Measurements from ENCODE around the gene OR5T3. TPM values are rescaled to one million over a fixed set of nuclear protein-coding genes. Genes with fewer than 3 reads are reported as not detected.
"Not testable (repeated sequence)": the region's sequence is repeated elsewhere in the genome, so short reads cannot be mapped to it uniquely, and the experiment has no call there.

OR5T3 gene
- not detected in 2 replicates for total RNA-seq

GRCh38 chr11:56251954-56252353, at the start of gene OR5T3:
OR5T3 (plus strand) TSS chr11:56252254; CDS start chr11:56252254, 0 bp downstream.
- DNase-seq = no peak
- Mint-ChIP-seq H3K27me3 (no peaks in the 10 kb centered on the region), H3K36me3 (ENCODE audit: low read depth) (no peaks in the 10 kb centered on the region), H3K9me3 (peaks cover 12% of the 10 kb centered on the region), H3K4me1 (no peaks in the 10 kb centered on the region), H3K4me3 (no peak within 1 kb of the TSS), H3K27ac (no peak within 1 kb of the TSS)
- intact Hi-C loops (cut with micrococcal nuclease) = no loop called here

DNA sequence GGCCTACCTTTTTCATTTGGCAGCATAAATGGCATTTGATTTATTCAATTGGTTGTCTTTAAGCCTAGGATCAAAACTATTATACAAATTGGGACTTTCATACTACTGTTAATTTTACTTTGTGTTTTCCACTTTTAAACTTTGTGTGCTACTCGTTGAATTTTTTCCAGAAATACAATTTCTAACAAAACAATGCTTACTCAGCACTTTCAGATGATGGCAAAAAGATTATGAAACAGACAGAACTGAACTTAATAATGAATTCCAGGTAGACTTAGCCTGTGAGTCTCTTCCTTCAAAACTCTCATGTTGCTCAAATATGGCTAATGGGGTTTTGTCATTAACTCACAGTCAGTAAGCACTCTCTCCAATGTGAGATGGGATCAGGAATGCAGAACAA, 44.3 kb upstream of the OR5T3 start:
- H3K4me1 Mint-ChIP-seq = no peaks in the 10 kb centered on the region
- no peaks in the 10 kb centered on the region for H3K36me3 Mint-ChIP-seq (ENCODE audit: low read depth)
- no peaks in the 10 kb centered on the region for H3K27me3 Mint-ChIP-seq
- DNase-seq = no peak
- H3K27ac Mint-ChIP-seq = no peak overlapping the region
- H3K9me3 Mint-ChIP-seq = peaks cover 11% of the 10 kb centered on the region
- intact Hi-C loops (cut with micrococcal nuclease) = no loop called here
- no peak overlapping the region for H3K4me3 Mint-ChIP-seq

DNA sequence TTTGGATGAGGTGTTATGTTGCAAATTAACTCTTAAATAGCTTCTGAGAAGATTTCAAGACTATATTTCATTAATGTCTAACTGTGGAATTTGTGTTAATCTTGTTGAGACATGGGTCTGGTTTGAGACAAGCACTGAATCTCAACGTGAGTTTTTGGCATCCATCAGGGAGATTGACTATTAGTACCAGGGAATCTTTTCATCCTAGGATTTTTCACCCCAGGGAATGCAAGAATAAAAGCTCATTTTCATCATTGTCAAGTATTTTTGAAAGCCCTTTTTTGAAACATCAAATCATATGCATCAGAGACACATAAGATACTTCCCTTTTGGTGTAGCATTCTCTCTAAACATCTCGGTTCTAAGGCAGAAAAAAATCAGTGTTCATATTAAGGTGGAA, 37.5 kb upstream of the OR5T3 start:
- Mint-ChIP-seq H3K27ac (no peak overlapping the region), H3K9me3 (peaks cover 24% of the 10 kb centered on the region), H3K27me3 (no peaks in the 10 kb centered on the region), H3K4me1 (no peaks in the 10 kb centered on the region), H3K4me3 (no peak overlapping the region), H3K36me3 (ENCODE audit: low read depth) (no peaks in the 10 kb centered on the region)
- no peak for DNase-seq
- intact Hi-C loops (cut with micrococcal nuclease) = no loop called here

- H3K4me1 Mint-ChIP-seq; intact Hi-C loops (cut with micrococcal nuclease): not testable (repeated sequence)
Measured at GRCh38 chr11:56219735-56220134, 32.3 kb upstream of the OR5T3 start.

DNA sequence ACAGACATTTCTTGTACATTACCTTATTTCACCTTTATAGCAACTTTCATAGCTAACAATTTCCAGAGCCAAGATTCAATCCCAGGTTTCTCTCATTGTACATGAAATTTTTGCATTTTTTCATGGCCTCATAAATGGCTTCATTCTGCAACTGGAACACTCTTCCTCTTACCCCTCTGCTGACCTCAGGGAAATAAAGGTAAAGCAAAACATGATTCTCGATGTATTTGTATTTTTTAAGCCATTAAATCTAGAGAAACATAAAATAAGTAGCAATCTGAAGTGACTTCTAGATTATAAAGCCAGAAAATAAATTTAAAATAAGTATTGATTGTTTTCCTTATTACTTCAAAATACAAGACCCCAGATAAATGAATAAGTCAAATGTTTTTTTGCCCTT, 17.9 kb upstream of the OR5T3 start, which contains the start of gene OR5T2:
Gene OR5T2, minus strand, starts transcription at position 101 of the 400 bp plus-strand sequence. CDS start 1,193 bp downstream, outside the sequence.
- Mint-ChIP-seq H3K9me3 (peaks cover 10% of the 10 kb centered on the region), H3K4me3 (no peak within 1 kb of the TSS), H3K4me1 (no peaks in the 10 kb centered on the region), H3K36me3 (ENCODE audit: low read depth) (no peaks in the 10 kb centered on the region), H3K27ac (no peak within 1 kb of the TSS), H3K27me3 (no peaks in the 10 kb centered on the region)
- no peak for DNase-seq
- intact Hi-C loops (cut with micrococcal nuclease) = no loop called here

More at GRCh38 chr11:56219735-56220134, 32.3 kb upstream of the OR5T3 start:
- not testable (repeated sequence) for H3K27me3 Mint-ChIP-seq; DNase-seq; H3K4me3 Mint-ChIP-seq; H3K36me3 Mint-ChIP-seq (ENCODE audit: low read depth); H3K27ac Mint-ChIP-seq
- H3K9me3 Mint-ChIP-seq = peaks cover 17% of the 10 kb centered on the region

GRCh38 chr11:56271092-56271491, 19.0 kb downstream of the OR5T3 start:
- Mint-ChIP-seq H3K27ac (no peak overlapping the region), H3K36me3 (ENCODE audit: low read depth) (no peaks in the 10 kb centered on the region), H3K4me1 (no peaks in the 10 kb centered on the region), H3K4me3 (no peak overlapping the region), H3K9me3 (peaks cover 13% of the 10 kb centered on the region), H3K27me3 (no peaks in the 10 kb centered on the region)
- intact Hi-C loops (cut with micrococcal nuclease) = no loop called here
- DNase-seq = no peak

DNA sequence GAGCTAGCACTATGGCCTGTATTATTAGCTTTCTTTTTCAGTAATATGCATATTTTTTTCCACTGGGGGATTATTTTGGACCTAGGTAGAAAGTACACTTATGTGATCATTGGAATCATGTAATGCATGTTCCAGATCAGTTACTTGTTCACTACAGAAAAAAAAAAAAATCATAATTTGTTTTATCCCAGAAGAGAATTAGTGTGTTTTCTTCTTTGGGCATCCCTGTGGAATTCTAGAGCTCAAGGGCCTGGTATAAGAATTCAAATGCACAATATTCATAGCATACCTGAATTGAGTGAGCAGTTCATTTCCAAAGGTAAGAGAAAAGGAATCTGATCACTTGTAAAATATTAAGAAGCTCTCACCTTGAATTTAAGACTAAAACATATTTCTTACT, 21.8 kb downstream of the OR5T3 start, which contains the start of gene OR5T1:
Gene OR5T1, plus strand, starts transcription at position 301 of the 400 bp plus-strand sequence. CDS start 1,485 bp downstream, outside the sequence.
- H3K27ac Mint-ChIP-seq = no peak within 1 kb of the TSS
- H3K9me3 Mint-ChIP-seq = peaks cover 4% of the 10 kb centered on the region
- H3K27me3 Mint-ChIP-seq = no peaks in the 10 kb centered on the region
- H3K4me3 Mint-ChIP-seq = no peak within 1 kb of the TSS
- no peaks in the 10 kb centered on the region for H3K36me3 Mint-ChIP-seq (ENCODE audit: low read depth)
- H3K4me1 Mint-ChIP-seq = no peaks in the 10 kb centered on the region
- intact Hi-C loops (cut with micrococcal nuclease) = no loop called here
- no peak for DNase-seq

- Mint-ChIP-seq H3K9me3 (no peaks in the 10 kb centered on the region), H3K27me3 (no peaks in the 10 kb centered on the region), H3K4me1 (no peaks in the 10 kb centered on the region), H3K4me3 (no peak within 1 kb of the TSS), H3K36me3 (ENCODE audit: low read depth) (no peaks in the 10 kb centered on the region), H3K27ac (no peak within 1 kb of the TSS)
- DNase-seq = no peak
- intact Hi-C loops (cut with micrococcal nuclease) = no loop called here
Measured at GRCh38 chr11:56292154-56292553, 40.1 kb downstream of the OR5T3 start, which contains the start of gene OR8H1. OR8H1 (minus strand) TSS chr11:56292254; CDS start chr11:56291062, 1,192 bp downstream.

DNA sequence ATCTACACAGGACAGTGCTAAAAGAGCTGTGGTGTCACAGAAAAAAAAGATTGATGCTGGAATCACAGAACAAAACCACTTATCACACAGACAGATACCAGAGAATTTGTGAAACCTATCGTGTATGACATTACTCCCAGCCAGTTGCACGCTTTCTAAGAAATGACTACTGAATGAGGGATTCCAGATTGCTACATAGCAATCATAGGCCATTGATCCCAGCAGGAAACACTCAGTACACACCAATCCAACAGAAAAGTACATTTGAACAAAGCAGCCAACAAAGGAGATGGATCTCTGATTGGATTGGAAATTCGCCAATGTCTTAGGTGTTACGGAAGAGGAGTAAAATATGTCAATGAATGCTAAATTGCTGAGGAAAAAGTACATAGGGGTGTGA, 44.8 kb downstream of the OR5T3 start:
- intact Hi-C loops (cut with micrococcal nuclease) = no loop called here
- Mint-ChIP-seq H3K36me3 (ENCODE audit: low read depth) (no peaks in the 10 kb centered on the region), H3K27ac (no peak overlapping the region), H3K27me3 (no peaks in the 10 kb centered on the region), H3K9me3 (no peaks in the 10 kb centered on the region), H3K4me1 (no peaks in the 10 kb centered on the region), H3K4me3 (no peak overlapping the region)
- DNase-seq = no peak

Other genes starting within 250 kb of the OR5T3 start
- not detected in 2 replicates for gene OR5AS1, start 224.6 kb upstream of the OR5T3 start, total RNA-seq
- gene OR8I2, start 158.9 kb upstream of the OR5T3 start, total RNA-seq = not detected in 2 replicates
- gene OR8H2, start 148.6 kb upstream of the OR5T3 start, total RNA-seq = not detected in 2 replicates
- not detected in 2 replicates for gene OR8H3, start 129.9 kb upstream of the OR5T3 start, total RNA-seq
- not detected in 2 replicates for gene OR8J3, start 112.1 kb upstream of the OR5T3 start, total RNA-seq
- gene OR8K5, start 91.9 kb upstream of the OR5T3 start, total RNA-seq = not detected in 2 replicates
- gene OR5J2, start 75.6 kb upstream of the OR5T3 start, total RNA-seq = not detected in 2 replicates
- gene OR5T2, start 18.0 kb upstream of the OR5T3 start, total RNA-seq = not detected in 2 replicates
- gene OR5T1, start 21.9 kb downstream of the OR5T3 start, total RNA-seq = not detected in 2 replicates
- gene OR8H1, start 40.0 kb downstream of the OR5T3 start, total RNA-seq = not detected in 2 replicates
- gene OR8K3, start 62.9 kb downstream of the OR5T3 start, total RNA-seq = not detected in 2 replicates
- not detected in 2 replicates for gene OR8K1, start 93.8 kb downstream of the OR5T3 start, total RNA-seq
- gene OR8J1, start 102.0 kb downstream of the OR5T3 start, total RNA-seq = not detected in 2 replicates
- gene OR8U1, start 123.4 kb downstream of the OR5T3 start, total RNA-seq = not detected in 2 replicates
- not detected in 2 replicates for gene OR5AL1, start 160.4 kb downstream of the OR5T3 start, total RNA-seq
- gene OR5M3, start 221.1 kb downstream of the OR5T3 start, total RNA-seq = not detected in 2 replicates
- not detected in 2 replicates for gene OR5M8, start 239.1 kb downstream of the OR5T3 start, total RNA-seq

Measured in activated CD4-positive, alpha-beta T cell treated with anti-CD3 and anti-CD28 coated beads, Interleukin-2, amount 10 ng/mL, durations not matched to agents 24 days and 14 days (primary cell).